ENCODE measurements around the gene SERTAD3.

The SERTAD3 gene

DNA sequence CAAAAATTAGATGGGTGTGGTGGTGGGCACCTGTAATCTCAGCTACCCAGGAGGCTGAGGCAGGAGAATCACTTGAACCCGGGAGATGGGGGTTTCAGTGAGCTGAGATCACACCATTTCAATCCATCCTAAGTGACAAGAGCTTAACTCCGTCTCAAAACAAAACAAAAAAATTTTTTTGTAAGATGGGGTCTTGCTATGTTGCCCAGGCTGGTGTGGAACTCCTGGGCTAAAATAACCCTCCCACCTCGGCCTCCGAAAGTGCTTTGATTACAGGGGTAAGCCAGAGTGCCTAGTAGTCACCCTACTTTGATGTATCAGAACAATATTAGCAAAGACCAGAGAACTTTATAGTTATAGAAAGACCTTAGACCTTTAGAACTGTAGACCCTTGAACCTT lies 30.6 kb upstream of the SERTAD3 start:
- no peaks in the 10 kb centered on the region for H3K27me3 ChIP-seq
- no peak overlapping the region for H3K4me3 ChIP-seq (ENCODE audit: low read depth, low read length)
- DNase-seq = no peak
- no peaks in the 10 kb centered on the region for H3K36me3 ChIP-seq
- no peaks in the 10 kb centered on the region for H3K9me3 ChIP-seq
- TF ChIP-seq, protein P1, sequence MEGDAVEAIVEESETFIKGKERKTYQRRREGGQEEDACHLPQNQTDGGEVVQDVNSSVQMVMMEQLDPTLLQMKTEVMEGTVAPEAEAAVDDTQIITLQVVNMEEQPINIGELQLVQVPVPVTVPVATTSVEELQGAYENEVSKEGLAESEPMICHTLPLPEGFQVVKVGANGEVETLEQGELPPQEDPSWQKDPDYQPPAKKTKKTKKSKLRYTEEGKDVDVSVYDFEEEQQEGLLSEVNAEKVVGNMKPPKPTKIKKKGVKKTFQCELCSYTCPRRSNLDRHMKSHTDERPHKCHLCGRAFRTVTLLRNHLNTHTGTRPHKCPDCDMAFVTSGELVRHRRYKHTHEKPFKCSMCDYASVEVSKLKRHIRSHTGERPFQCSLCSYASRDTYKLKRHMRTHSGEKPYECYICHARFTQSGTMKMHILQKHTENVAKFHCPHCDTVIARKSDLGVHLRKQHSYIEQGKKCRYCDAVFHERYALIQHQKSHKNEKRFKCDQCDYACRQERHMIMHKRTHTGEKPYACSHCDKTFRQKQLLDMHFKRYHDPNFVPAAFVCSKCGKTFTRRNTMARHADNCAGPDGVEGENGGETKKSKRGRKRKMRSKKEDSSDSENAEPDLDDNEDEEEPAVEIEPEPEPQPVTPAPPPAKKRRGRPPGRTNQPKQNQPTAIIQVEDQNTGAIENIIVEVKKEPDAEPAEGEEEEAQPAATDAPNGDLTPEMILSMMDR (IDR thresholded peaks at IDR 0.05; ENCODE audit: low read depth, low read length) = no peak
- H3K4me1 ChIP-seq = no peaks in the 10 kb centered on the region

DNA sequence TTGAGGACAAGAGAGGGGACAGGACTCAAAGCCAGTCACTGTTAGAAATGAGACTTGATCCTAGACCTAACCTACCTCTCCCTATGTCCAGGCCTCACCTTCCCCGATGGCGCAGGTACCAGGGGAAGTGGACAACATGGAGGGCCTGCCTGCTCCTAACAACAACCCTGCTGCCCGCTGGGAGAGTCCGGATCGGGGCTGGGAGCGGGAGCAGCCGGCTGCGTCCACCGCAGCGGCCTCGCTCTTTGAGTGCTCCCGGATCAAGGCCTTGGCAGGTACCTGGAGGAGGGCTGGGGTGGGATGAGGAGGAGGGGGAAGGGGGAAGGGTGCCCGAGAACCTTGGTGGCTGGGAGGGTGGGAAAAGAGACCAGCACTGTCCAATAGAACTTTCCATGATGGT lies 28.4 kb upstream of the SERTAD3 start:
- H3K4me3 ChIP-seq (ENCODE audit: low read depth, low read length) = no peak overlapping the region
- H3K27me3 ChIP-seq = peaks cover under 1% of the 10 kb centered on the region
- no peaks in the 10 kb centered on the region for H3K9me3 ChIP-seq
- no peaks in the 10 kb centered on the region for H3K36me3 ChIP-seq
- TF ChIP-seq, protein P1 (IDR thresholded peaks at IDR 0.05; ENCODE audit: low read depth, low read length) = no peak
- no peaks in the 10 kb centered on the region for H3K4me1 ChIP-seq
- DNase-seq = no peak

DNA sequence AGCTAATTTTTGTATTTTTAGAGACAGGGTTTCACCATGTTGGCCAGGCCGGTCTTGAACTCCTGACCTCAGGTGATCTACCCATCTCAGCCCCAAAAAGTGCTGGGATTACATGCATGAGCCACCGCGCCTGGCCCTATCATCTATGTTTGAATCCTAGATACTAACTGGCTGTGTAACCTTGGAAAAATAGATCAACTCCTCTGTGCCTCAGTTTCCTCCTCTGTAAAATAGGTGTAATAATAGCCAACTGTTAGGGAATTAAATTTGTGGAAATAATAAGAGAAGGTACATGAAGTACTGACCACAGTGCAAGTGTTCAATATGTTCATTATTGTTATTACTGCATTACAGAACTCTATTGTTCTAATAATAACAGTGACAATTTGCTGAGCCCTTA lies 27.0 kb upstream of the SERTAD3 start:
- Histone ChIP-seq H3K4me3 (ENCODE audit: low read depth, low read length) (no peak overlapping the region), H3K36me3 (no peaks in the 10 kb centered on the region), H3K4me1 (peaks cover 4% of the 10 kb centered on the region), H3K9me3 (no peaks in the 10 kb centered on the region), H3K27me3 (peaks cover 15% of the 10 kb centered on the region)
- DNase-seq = no peak
- TF ChIP-seq, protein P1 (IDR thresholded peaks at IDR 0.05; ENCODE audit: low read depth, low read length) = no peak

DNA sequence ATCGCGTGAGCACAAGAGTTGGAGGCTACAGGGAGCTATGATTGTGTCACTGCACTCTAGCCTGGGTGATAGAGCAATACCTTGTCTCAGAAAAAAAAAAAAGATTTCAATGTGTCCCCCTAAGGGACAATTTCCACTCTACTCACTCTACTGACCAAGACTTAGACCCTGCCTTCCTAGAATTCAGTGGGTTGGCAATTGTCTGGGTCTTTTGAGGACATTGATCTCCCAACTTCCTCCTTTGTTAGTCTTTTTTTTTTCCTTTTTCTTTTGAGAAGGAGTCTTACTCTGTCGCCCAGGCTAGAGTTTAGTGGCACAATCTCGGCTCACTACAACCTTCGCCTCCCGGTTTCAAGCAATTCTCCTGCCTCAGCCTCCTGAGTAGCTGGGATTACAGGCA lies 24.9 kb upstream of the SERTAD3 start:
- no peaks in the 10 kb centered on the region for H3K36me3 ChIP-seq
- TF ChIP-seq, protein P1 (IDR thresholded peaks at IDR 0.05; ENCODE audit: low read depth, low read length) = no peak
- DNase-seq = no peak
- peaks cover 12% of the 10 kb centered on the region for H3K4me1 ChIP-seq
- H3K4me3 ChIP-seq (ENCODE audit: low read depth, low read length) = no peak overlapping the region
- H3K27me3 ChIP-seq = peaks cover 16% of the 10 kb centered on the region
- H3K9me3 ChIP-seq = no peaks in the 10 kb centered on the region

DNA sequence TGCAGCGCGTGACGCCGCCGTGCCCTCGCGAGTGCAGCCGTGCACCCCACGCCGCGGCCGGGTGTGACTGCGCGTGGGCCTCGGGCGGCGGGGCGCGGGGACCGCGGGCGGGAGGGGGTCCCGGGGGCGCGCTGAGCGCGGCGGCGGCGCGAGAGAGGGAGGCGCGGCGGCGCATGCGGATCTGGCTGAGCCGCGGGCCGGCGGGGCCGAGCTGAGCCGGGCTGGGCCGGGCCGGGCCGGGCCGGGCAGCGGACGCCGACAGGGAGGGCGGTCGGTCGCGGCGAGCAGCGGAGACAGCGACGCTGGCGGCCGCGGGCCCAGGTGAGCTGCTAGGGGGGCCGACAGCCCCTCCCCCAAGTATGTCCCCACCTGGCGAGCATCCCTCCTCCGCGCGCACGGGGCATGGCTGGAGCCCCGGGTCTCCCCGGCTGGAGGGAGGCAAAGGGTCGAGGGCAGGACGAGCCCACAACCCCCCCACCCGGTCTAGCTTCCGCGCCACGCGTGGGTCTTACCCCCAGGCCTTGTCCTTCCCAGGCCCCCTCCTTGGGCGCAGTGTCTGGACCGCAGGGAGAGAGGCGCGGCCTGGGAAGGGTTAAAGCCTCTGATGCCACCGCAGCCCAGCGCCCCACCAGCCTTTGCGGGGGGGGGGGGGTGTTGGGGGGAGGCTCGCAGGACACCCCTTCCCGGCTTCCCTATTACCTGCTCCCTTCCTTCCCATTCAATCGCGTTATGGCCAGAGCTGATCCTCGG lies 23.0 kb upstream of the SERTAD3 start, which contains the start of gene SPTBN4:
TSS of gene SPTBN4 (plus strand) at position 17 of the 750 bp plus-strand sequence. CDS start 5,621 bp downstream, outside the sequence.
- peak within 1 kb of the TSS; percentile 41 for H3K4me3 ChIP-seq (ENCODE audit: low read depth, low read length)

More for the DNA sequence above, 23.0 kb upstream of the SERTAD3 start, which contains the start of gene SPTBN4:
- no peaks in the 10 kb centered on the region for H3K9me3 ChIP-seq
- DNase-seq = no peak
- TF ChIP-seq, protein P1 (IDR thresholded peaks at IDR 0.05; ENCODE audit: low read depth, low read length) = no peak
- H3K27me3 ChIP-seq = peaks cover 16% of the 10 kb centered on the region
- no peaks in the 10 kb centered on the region for H3K36me3 ChIP-seq
- H3K4me1 ChIP-seq = peaks cover 12% of the 10 kb centered on the region

Measured in BE2C (cell line).